HFF-Myc (cell line): ENCODE results near the gene SERPINA6.

Experiments
- DNase-seq: peaks from one replicate; pipeline ENCODE4 v3.0.0-alpha.2; 2011; ENCODE audit warnings: low read depth; ENCODE audit errors: extremely low read depth
- H3K4me3 ChIP-seq: replicated peaks from 2 replicates; pipeline ENCODE4 v1.5.1; 2011; ENCODE audit warnings: low read depth, mild to moderate bottlenecking, control low read depth, low read length
- CTCF ChIP-seq: IDR thresholded peaks from 2 replicates; pipeline ENCODE4 v1.5.1; 2012; ENCODE audit warnings: mild to moderate bottlenecking, low read depth, low read length, control low read depth; ENCODE audit errors: missing control alignments

SERPINA6 gene

GRCh38 chr14:94362614-94363133 lies 39.5 kb upstream of the SERPINA6 start:
- H3K4me3 ChIP-seq, result no peak overlapping the region
- no peak for DNase-seq
- TF ChIP-seq CTCF, result no peak

GRCh38 chr14:94361682-94362081 lies 38.5 kb upstream of the SERPINA6 start:
- no peak for TF ChIP-seq CTCF
- no peak overlapping the region for H3K4me3 ChIP-seq
- DNase-seq, result no peak

- no peak for DNase-seq
- H3K4me3 ChIP-seq, result no peak overlapping the region
- TF ChIP-seq CTCF, result no peak
Observed at GRCh38 chr14:94360945-94361565, 37.9 kb upstream of the SERPINA6 start.

- no peak for TF ChIP-seq CTCF
- H3K4me3 ChIP-seq, result no peak overlapping the region
- no peak for DNase-seq
Observed at GRCh38 chr14:94357166-94357565, 34.0 kb upstream of the SERPINA6 start.

GRCh38 chr14:94356379-94357056 lies 33.4 kb upstream of the SERPINA6 start:
- H3K4me3 ChIP-seq, result no peak overlapping the region
- TF ChIP-seq CTCF, result no peak
- DNase-seq, result no peak

- DNase-seq, result no peak
- peak; percentile 21 for TF ChIP-seq CTCF
- no peak overlapping the region for H3K4me3 ChIP-seq
Observed at GRCh38 chr14:94355191-94355794, 32.2 kb upstream of the SERPINA6 start.
